Subcutaneous adipose tissue (tissue), 4 donors: Measurements from ENCODE around the gene CHD9. TPM values are rescaled to one million over a fixed set of nuclear protein-coding genes. Genes with fewer than 3 reads are reported as not detected.

ENCODE experiments used
- CTCF ChIP-seq: fragments of 450-650 bp; IDR thresholded peaks from one replicate; pipeline ENCODE4 v1.5.1; 2016; ENCODE audit warnings: low read depth, mild to moderate bottlenecking, control low read depth, antibody characterized with exemption, moderate library complexity
- total RNA-seq, 4 donors: library from RNA; depleted of rRNA; stranded (reverse); fragments of >200 nt; gene quantifications; one replicate each; pipeline ENCODE4 v1.1.0, GENCODE V29; 2016

Gene CHD9
- total RNA-seq, 4 donors from 2014 or later, result 78.0 to 113 (median 101) TPM

DNA sequence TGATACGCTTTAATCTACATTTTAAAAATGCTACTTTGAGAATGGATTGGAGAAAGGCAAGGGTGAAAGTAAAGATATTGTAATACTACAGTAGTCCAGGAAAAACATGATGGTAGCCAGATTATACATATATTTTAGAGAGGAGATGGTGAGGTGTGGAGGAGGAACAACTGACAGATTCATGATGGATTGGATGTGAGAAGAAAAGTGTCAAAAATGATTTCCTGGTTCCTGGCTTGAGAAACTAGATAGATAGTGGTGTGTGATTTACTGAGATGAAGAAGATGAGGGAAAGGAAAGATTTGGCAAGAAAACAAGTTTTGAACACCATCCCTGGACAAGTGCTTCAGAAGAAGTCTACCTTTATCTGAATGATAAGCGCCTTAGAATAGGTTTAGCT, 80.5 kb downstream of the CHD9 start:
- TF ChIP-seq CTCF, result no peak

GRCh38 chr16:53142823-53143568, 88.2 kb downstream of the CHD9 start:
- no peak for TF ChIP-seq CTCF

DNA sequence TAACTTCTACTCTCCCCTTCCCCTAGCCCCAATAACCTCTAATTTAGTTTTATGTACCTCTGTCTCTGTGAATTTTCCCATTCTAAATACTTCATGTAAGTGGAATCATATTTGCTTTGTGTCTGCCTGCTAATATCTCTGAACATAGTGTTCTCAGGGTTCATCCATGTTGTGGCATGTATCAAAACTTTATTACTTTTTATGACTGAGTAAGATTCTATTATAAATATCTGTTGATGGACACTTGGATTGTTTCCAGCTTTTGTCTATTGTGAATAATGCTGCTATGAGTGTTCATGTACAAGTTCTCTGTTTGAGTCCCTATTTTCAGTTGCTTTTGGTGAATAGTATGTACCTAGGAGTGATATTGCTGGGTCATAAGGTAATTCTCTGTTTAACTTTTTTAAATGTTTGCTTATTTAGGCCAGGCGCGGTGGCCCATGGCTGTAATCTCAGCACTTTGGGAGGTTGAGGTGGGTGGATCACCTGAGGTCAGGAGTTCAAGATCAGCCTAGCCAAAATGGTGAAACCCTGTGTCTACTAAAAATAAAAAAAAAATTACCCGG, 92.8 kb downstream of the CHD9 start:
- no peak for TF ChIP-seq CTCF

DNA sequence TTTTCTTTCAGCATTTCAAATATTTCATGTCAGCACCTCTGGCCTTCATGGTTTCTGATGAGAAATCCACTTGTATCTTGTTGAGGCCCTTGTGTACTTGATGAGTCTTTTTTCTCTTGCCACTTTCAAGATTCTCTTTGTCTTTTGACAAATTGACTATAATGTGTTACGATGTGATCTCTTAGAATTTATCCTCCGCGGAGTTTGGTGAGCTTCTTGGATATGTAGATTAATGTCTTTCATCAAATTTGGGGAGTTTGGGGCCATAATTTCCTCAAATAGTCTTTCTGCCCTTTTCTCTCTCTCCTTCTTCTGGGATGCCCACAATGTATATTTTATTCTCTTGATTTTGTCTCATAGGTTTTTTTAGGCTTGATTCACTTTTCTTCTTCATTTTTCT, 96.0 kb downstream of the CHD9 start:
- TF ChIP-seq CTCF, result no peak

- TF ChIP-seq CTCF, result no peak
These were observed 97.5 kb downstream of the CHD9 start for GRCh38 chr16:53152329-53152728.

GRCh38 chr16:53153130-53153529, 98.3 kb downstream of the CHD9 start:
- TF ChIP-seq CTCF, result no peak

DNA sequence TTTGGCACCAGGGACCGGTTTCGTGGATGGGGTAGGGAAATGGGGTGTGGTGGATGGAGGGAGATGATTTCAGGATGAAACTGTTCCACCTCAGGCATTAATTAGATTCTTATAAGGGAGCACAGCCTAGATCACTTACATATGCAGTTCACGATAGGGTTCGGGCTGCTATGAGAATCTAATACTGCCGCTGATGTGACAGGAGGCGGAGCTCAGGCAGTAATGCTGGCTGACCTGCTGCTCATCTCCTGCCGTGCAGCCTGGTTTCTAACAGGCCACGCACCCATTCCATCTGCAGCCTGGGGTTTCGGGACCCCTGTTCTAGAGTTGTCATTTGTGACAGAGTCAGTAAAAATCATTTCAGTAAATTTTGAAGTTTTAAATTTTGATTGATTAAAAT, 99.7 kb downstream of the CHD9 start:
- no peak for TF ChIP-seq CTCF
